ENCODE measurements around the gene ARRDC2. TPM values are rescaled to one million over a fixed set of nuclear protein-coding genes. Genes with fewer than 3 reads are reported as not detected.

ARRDC2 gene
- total RNA-seq, 4 donors from 2014 or later, result 18.7 to 77.9 (median 43.1) TPM

DNA sequence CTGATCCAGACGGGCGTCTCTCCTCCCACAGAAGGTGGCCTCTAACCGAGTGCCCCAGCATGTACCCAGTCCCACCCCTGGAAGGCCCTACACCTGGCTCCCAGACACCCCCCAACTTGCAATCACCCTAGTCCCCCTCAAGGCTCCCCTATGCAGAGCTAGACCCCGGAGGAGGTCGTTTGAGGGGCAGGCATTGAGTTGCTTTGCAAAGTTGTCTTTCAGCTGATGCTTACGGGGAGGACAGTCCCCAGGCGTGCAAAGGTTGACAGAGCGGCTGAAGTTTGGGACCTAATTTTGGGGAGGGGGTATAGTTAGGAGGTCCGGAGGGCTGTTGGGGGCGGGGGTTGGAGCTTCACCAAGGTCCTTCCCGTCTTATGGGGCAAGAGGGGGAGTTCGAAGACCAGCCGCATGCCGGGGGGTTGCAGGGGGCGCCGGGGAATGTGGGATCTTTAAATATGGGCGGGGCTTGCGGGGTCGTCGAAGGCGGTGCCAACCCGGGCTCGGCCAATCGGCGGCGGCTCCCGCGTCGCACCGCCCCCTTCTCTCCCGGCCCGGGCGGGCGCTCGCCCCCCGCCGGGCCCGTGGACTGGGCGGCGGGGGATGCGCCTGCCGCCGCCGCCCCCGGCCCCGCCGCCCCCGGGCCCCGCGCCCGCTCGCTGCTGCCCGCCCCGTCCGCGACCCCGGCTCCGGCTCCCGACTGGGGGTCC is 41.3 kb upstream of the ARRDC2 start, which contains the start of gene KCNN1:
TSS of gene KCNN1 (plus strand) at position 558 of the 707 bp plus-strand sequence. CDS start 6,782 bp downstream, outside the sequence.
- Histone ChIP-seq H3K4me3 (no peak within 1 kb of the TSS), H3K27ac (no peak within 1 kb of the TSS), H3K36me3 (no peaks in the 10 kb centered on the region), H3K4me1 (no peaks in the 10 kb centered on the region), H3K27me3 (peaks cover 0 to 7% of the 10 kb centered on the region in 2 donors), H3K9me3 (no peaks in the 10 kb centered on the region)
- intact Hi-C loops (cut with DNase I; ENCODE audit: low total_unique reads), result no loop called here
- TF ChIP-seq POLR2A (IDR thresholded peaks at IDR 0.05) (no peak), CTCF (IDR thresholded peaks at IDR 0.05) (no peak)
- no peak for DNase-seq

DNA sequence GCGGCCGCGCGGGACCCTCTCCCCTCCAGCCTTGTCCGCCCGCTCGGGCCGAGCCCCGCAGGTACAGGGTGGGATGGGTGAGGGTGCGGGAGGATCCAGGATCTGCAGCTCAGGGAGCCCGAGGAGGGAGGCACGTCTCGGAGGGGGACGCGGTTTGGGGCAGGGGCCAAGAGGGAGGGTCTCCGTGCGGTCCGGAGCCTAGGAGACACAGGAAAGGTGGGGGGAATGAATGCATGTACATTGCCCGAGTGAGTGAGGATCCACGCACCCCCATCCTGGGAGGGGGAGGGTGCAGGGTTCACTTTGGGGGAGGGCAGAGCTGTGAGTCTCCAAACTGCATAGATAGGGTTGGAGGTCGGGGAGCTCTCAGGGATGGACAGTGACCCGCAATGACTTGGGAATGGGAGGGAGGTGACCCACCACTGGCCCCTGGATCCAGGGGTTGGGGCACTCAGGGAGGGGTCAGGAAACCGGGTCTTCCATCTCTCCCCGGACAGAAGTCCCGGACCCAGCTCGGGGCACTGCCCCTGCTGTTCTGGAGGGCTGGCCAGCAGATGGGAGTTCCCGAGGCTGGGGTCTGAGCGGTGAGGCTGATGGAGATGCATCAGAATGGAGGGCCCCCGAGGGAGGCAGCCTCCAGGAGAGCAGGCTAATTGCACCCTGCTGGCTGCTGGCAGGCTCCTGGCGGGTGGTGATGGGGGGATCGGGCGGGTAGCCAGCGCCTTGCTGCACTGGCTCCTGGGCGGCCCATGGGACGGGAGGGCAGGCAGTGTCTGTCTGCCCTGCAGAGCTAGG is 40.5 kb upstream of the ARRDC2 start:
- Histone ChIP-seq H3K27me3 (peaks cover 0 to 7% of the 10 kb centered on the region in 2 donors), H3K27ac (no peak overlapping the region), H3K9me3 (no peaks in the 10 kb centered on the region), H3K4me1 (no peaks in the 10 kb centered on the region), H3K36me3 (no peaks in the 10 kb centered on the region), H3K4me3 (no peak overlapping the region)
- TF ChIP-seq CTCF (IDR thresholded peaks at IDR 0.05), result no peak
- no peak for TF ChIP-seq POLR2A (IDR thresholded peaks at IDR 0.05)
- no peak for DNase-seq
- intact Hi-C loops (cut with DNase I; ENCODE audit: low total_unique reads), result no loop called here

- intact Hi-C loops (cut with DNase I; ENCODE audit: low total_unique reads), result no loop called here
- no peak for DNase-seq
- TF ChIP-seq POLR2A (IDR thresholded peaks at IDR 0.05) (no peak), CTCF (IDR thresholded peaks at IDR 0.05) (no peak)
- H3K4me1 ChIP-seq, result no peaks in the 10 kb centered on the region
- H3K36me3 ChIP-seq, result no peaks in the 10 kb centered on the region
- no peak overlapping the region for H3K27ac ChIP-seq
- no peak overlapping the region for H3K4me3 ChIP-seq
- H3K27me3 ChIP-seq, result peaks cover 0 to 7% of the 10 kb centered on the region in 2 donors
- H3K9me3 ChIP-seq, result no peaks in the 10 kb centered on the region
Observed at GRCh38 chr19:17968362-17968761, 39.6 kb upstream of the ARRDC2 start.

DNA sequence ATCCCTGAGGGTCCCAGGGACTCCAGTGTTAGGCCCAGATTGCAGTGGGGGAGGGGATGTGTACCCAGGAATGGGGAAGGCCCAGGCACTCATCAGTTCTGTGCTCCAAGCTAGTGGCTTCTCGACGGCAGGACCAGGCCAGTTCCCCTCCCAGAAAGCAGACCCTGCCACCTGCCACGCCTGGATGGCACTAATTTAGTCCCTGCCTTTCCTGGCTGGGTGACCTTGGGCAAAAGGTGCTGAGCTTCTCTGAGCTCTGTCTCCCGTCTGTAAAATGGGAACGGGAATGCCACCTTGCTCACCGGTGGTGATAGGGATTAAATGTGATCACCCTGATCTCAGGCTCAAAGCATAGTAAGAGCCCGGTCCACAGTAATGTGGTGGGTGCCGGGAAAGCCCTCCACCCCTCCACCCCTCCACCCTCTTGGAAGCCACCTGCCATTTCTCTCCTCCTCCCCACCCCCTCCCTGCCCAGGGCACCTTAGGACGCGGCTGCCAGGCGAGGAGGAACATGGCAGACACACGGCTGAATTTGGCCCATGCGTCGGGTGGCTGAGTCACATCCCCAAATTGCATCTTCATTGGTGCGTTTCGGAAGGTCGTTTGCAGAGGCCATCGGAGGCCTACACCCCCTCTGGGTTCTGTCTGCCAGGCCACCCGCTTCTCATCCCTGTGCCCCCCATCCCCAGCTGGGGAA is 38.7 kb upstream of the ARRDC2 start:
- Histone ChIP-seq H3K4me3 (no peak overlapping the region), H3K9me3 (no peaks in the 10 kb centered on the region), H3K4me1 (no peaks in the 10 kb centered on the region), H3K27ac (no peak overlapping the region), H3K36me3 (no peaks in the 10 kb centered on the region), H3K27me3 (peaks cover 0 to 7% of the 10 kb centered on the region in 2 donors)
- TF ChIP-seq POLR2A (IDR thresholded peaks at IDR 0.05) (no peak), CTCF (IDR thresholded peaks at IDR 0.05) (no peak)
- intact Hi-C loops (cut with DNase I; ENCODE audit: low total_unique reads), result no loop called here
- DNase-seq, result no peak
